T-helper 9 cell (primary cell): ENCODE results near the gene GNG13.
A peak's percentile ranks its signal among the peaks of the same experiment; 100 is the strongest.

Experiments
- DNase-seq: peaks from one replicate; pipeline ENCODE4 v3.0.0-alpha.2; 2020

The GNG13 gene

DNA sequence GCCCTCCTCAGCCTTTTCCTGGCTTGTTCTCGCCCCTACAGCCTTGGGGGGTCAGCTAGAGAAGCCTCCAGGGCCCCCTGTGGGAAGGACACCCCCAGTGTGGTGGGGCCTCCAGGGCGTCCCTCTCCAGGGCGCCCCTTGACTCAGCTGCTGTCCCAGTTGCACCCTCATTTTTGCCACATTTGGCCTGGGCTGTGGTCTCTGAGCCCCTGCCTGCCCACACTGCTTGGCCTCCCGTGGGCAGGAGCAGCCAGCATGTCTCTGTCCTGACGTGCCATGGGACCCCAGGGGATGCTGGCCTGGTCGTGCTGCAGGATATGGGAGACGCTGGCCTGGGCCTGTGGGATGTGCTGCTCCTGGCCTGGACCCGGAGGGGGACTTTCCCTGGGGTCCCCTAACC lies 7.1 kb downstream of the GNG13 start:
- DNase-seq: no peak

DNA sequence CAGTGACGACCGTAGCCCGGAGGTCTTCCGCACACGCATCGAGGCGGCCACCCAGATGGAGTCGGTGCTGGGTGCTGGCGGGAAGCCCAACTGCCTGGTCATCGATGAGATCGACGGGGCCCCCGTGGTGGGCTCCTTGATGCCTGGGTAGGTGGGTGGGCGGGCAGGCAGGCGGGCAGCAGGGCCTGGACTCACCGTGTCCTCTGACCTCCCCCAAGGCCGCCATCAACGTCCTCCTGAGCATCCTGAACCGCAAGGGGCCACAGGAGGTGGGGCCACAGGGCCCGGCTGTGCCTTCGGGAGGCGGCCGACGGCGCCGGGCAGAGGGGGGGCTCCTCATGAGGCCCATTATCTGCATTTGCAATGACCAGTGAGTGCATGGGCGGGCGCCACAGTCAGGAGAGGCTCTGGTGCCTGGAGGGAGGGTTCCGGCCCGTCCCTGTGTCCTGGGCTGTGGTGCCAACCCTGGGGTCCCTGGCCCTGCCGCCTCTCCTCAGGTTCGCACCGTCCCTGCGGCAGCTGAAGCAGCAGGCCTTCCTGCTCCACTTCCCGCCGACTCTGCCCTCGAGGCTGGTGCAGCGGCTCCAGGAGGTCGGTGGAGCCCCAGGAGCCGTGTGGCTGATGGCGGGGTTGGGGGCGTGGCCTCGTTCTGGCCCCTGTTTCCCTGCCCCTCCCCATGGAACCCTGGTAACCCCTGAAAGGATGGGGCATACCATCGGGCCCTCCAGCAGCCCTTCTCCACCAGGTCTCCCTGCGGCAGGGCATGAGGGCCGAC lies 8.1 kb downstream of the GNG13 start:
- no peak for DNase-seq

DNA sequence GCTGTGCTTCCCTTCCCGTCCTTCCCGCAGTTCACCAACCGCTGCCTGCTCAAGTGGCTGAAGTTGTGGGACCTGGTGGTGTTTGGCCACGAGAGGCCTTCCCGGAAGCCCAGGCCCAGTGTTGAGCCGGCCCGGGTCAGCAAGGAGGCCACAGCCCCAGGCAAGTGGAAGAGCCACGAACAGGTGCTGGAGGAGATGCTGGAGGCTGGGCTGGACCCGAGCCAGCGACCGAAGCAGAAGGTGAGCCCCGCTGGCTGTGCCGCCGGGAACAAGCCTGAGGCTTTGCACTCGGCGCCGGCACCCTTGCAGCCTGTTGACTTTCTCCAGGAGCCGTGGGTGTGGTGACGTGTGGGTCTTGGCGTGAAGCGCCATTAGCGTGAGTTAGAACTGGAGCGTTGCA lies 9.4 kb downstream of the GNG13 start:
- DNase-seq: no peak

GRCh38 chr16:790086-790485 lies 10.4 kb downstream of the GNG13 start:
- no peak for DNase-seq

- no peak for DNase-seq
Observed at GRCh38 chr16:789191-789850, 11.2 kb downstream of the GNG13 start.

GRCh38 chr16:788399-789126 lies 12.0 kb downstream of the GNG13 start, which contains the start of gene CHTF18:
TSS of gene CHTF18 (plus strand) at chr16:788620. CDS start at chr16:788685, 65 bp downstream.
- DNase-seq: peak; percentile 93

DNA sequence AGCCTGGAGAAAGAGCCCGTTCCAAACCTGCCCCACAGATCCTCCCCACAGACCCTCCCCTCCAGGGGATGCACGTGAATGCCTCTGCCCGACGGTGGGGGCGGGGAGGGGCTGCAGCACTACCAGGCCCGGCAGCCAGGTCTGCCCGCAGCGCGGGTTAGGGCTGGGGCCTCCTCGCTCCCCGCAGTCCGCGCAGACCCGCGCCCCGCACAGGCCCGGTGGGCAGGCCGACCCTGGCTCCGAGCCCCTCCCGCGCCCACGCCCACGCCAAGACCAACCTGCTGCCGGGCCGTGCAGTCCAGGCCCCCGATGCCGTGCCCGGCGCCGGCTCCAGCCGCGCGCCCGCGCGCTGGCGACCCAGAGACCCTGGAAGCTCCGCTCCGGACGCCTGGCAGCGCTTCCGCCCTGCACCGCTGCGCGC lies 12.5 kb downstream of the GNG13 start, which contains the start of gene RPUSD1:
TSS of gene RPUSD1 (minus strand) at position 404 of the 421 bp plus-strand sequence. CDS start 644 bp downstream, outside the sequence.
- no peak for DNase-seq

- no peak for DNase-seq
Observed at GRCh38 chr16:787321-787966, 13.1 kb downstream of the GNG13 start.

- DNase-seq: peak; percentile 77
Observed at GRCh38 chr16:785563-786535, 14.7 kb downstream of the GNG13 start.

GRCh38 chr16:784431-784830 lies 16.1 kb downstream of the GNG13 start:
- DNase-seq: no peak

DNA sequence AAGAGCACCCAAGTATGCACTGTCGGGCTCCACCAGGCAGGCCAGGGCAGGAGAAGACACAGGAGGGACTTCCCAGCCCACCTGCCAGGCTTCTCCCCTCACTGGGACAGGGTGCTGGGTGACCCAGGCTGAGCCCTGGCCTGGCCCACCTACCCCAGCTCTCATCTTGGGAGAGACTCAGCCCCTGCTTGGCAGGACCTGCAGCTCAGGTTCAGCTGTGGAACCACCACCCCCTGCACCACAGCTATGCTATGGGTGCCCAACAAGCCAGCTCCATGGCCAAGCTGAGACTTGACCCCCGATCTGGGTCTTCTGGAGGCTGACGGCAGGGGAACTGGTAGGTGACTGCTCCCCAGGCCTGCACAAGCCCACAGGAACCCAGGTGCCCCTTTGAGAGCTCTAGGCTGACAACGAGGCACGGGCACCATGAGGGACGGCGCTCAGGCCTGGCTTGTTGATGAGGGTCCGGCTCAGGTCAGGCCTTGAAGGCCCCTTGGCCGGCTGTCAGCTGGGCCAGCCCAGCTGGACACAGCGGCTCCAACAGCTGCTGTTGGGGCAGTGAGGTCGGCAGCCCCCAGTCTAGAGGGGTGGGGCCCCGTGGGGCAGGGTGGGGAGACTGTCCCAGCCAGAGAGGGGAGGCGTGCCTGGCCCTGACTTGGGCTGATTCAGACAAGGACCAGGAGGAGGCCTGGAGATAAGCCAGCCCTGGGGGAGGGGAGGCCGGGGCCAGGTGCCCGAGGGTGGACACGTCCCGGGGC lies 17.0 kb downstream of the GNG13 start:
- DNase-seq: no peak

GRCh38 chr16:782766-783403 lies 17.6 kb downstream of the GNG13 start:
- DNase-seq: no peak

DNA sequence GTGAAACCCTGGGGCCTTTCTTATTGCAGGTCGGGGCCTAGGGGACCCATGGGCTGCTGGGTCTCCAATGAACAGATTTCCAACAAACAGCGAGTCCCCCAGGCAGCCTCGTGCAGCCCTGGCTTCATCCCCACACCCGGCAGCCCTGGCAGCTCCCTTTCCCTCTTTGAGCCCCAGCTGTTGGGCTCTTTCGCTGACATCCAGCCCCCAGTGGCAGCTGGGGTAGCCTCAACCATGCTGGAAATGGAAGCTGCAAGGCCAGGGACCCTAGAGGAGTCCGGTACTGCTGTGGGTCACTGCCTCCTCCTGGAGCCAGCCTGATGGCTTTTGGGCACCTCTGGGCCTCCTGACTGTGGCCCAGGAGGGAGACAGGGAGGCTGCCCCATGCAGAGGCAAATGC lies 18.3 kb downstream of the GNG13 start:
- no peak for DNase-seq

- DNase-seq: no peak
Observed at GRCh38 chr16:781346-782010, 19.1 kb downstream of the GNG13 start.

GRCh38 chr16:780296-780695 lies 20.2 kb downstream of the GNG13 start:
- no peak for DNase-seq

DNA sequence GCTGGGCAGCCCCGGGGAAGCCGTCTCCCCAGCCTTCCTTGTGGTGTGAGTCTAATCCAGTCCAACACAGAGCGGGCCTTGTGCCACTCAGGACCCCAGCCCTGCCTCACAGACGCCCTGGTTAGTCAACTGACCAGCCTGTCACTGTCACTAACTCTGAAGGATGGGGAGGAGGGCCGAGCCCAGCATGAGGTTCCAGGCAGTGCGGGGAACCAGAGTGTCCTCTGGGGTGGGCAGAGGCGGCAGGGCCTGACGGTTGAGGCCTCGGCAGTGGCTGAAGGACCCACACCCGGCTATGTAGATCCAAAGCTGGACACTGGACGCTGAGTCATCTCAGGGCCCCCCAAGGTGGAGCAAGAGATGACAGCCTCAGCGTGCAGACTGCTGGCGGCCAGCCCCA lies 21.0 kb downstream of the GNG13 start:
- DNase-seq: no peak

DNA sequence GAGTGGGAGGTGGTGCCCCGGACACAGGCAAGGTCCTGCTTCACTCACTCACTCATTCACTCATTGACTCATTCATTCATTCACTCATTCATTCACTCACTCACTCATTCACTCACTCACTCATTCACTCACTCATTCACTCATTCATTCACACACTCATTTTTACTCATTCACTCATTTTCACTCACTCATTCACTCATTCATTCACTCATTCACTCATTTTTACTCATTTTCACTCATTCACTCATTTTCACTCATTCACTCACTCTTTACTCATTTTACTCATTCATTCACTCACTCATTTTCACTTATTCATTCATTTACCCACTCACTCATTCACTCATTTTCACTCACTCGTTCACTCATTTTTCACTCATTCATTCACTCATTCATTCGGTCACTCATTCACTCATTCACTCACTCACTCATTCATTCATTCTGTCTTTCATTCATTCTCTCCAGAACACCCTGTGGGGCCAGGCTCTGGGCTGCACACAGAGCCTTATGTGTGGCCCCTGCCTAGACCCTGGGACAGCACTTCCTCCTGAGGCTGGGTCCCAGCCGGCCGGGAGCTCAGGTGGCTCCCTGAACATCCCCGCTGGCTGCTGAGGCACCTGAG lies 21.5 kb downstream of the GNG13 start:
- no peak for DNase-seq

DNA sequence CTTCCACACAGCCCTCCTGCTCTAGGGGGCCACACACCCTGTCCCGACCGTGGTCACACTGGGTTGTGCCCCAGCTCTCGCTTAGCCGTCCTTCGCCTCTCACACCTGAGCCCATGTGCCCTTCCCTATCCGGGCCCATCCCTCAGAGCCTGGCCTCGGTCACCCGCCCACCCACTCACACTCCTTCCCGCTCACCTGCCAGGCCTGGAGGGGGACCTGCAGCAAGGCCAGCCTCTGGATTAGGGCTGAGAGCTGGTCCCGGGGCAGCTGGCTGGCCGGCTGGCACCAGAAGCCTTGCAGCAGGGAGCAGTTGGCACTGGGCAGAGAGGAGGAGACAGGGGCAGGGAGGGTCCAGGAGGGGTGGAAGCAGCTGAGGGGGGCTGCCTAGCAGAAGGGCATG lies 22.1 kb downstream of the GNG13 start:
- DNase-seq: no peak

GRCh38 chr16:777826-778225 lies 22.7 kb downstream of the GNG13 start:
- no peak for DNase-seq
